Nephron progenitor cell (in vitro differentiated cells): ENCODE data around the gene TBC1D16.

ENCODE experiments used
- DNase-seq: peaks from one replicate; pipeline ENCODE4 v3.0.0; 2021
- H3K27ac Mint-ChIP-seq: 2 replicates; pipeline ENCODE4 v1.8.0; 2021; ENCODE audit warnings: mild to moderate bottlenecking, moderate library complexity, mixed read lengths
- H3K27me3 Mint-ChIP-seq: 2 replicates; pipeline ENCODE4 v1.8.0; 2021; ENCODE audit warnings: mild to moderate bottlenecking, low read depth, mixed read lengths; ENCODE audit not compliant: poor library complexity
- H3K36me3 Mint-ChIP-seq: 2 replicates; pipeline ENCODE4 v1.8.0; 2021; ENCODE audit warnings: low read depth, mixed read lengths
- H3K4me1 Mint-ChIP-seq: 2 replicates; pipeline ENCODE4 v1.8.0; 2021; ENCODE audit warnings: mixed read lengths
- H3K4me3 Mint-ChIP-seq: 2 replicates; pipeline ENCODE4 v1.8.0; 2021; ENCODE audit warnings: mild to moderate bottlenecking, moderate library complexity, mixed read lengths
- H3K9me3 Mint-ChIP-seq: 2 replicates; pipeline ENCODE4 v1.8.0; 2021; ENCODE audit warnings: mild to moderate bottlenecking, moderate library complexity, mixed read lengths
- CTCF ChIP-seq: fragments of 200-600 bp; sonication (generic); IDR thresholded peaks from 2 replicates; pipeline ENCODE4 v1.5.0; 2021; ENCODE audit warnings: antibody characterized with exemption

TBC1D16 gene

GRCh38 chr17:80072410-80072809, 36.7 kb upstream of the TBC1D16 start:
- peaks cover 19% of the 10 kb centered on the region for H3K4me1 Mint-ChIP-seq
- peaks cover under 1% of the 10 kb centered on the region for H3K9me3 Mint-ChIP-seq
- no peak for TF ChIP-seq CTCF
- no peak for DNase-seq
- H3K27ac Mint-ChIP-seq = no peak overlapping the region
- H3K36me3 Mint-ChIP-seq = peaks cover 8% of the 10 kb centered on the region
- peaks cover 3% of the 10 kb centered on the region for H3K27me3 Mint-ChIP-seq
- no peak overlapping the region for H3K4me3 Mint-ChIP-seq

- H3K9me3 Mint-ChIP-seq = no peaks in the 10 kb centered on the region
- H3K27ac Mint-ChIP-seq = peak overlapping the region; percentile 20
- H3K4me1 Mint-ChIP-seq = peaks cover 24% of the 10 kb centered on the region
- peaks cover 3% of the 10 kb centered on the region for H3K27me3 Mint-ChIP-seq
- no peak overlapping the region for H3K4me3 Mint-ChIP-seq
- TF ChIP-seq CTCF = no peak
- no peak for DNase-seq
- peaks cover 16% of the 10 kb centered on the region for H3K36me3 Mint-ChIP-seq
Measured at GRCh38 chr17:80071116-80071841, 35.6 kb upstream of the TBC1D16 start.

- DNase-seq = no peak
- Mint-ChIP-seq H3K4me3 (no peak overlapping the region), H3K27ac (no peak overlapping the region), H3K36me3 (peaks cover 12% of the 10 kb centered on the region), H3K27me3 (peaks cover 3% of the 10 kb centered on the region), H3K9me3 (no peaks in the 10 kb centered on the region), H3K4me1 (peaks cover 24% of the 10 kb centered on the region)
- no peak for TF ChIP-seq CTCF
Measured at GRCh38 chr17:80070375-80071115, 34.9 kb upstream of the TBC1D16 start.

- peaks cover 7% of the 10 kb centered on the region for H3K27me3 Mint-ChIP-seq
- DNase-seq = no peak
- H3K9me3 Mint-ChIP-seq = no peaks in the 10 kb centered on the region
- TF ChIP-seq CTCF = no peak
- no peak overlapping the region for H3K27ac Mint-ChIP-seq
- peaks cover 19% of the 10 kb centered on the region for H3K36me3 Mint-ChIP-seq
- H3K4me1 Mint-ChIP-seq = peaks cover 24% of the 10 kb centered on the region
- no peak overlapping the region for H3K4me3 Mint-ChIP-seq
Measured at GRCh38 chr17:80068301-80069222, 32.9 kb upstream of the TBC1D16 start.

GRCh38 chr17:80067393-80067986, 31.8 kb upstream of the TBC1D16 start:
- Mint-ChIP-seq H3K36me3 (peaks cover 21% of the 10 kb centered on the region), H3K27me3 (peaks cover 7% of the 10 kb centered on the region), H3K9me3 (no peaks in the 10 kb centered on the region), H3K4me1 (peaks cover 24% of the 10 kb centered on the region), H3K27ac (peak overlapping the region; percentile 25), H3K4me3 (no peak overlapping the region)
- TF ChIP-seq CTCF = no peak
- DNase-seq = no peak
